GM23338 (cell line): ENCODE results near the gene ANO7. TPM values are rescaled to one million over a fixed set of nuclear protein-coding genes. Genes with fewer than 3 reads are reported as not detected.

Experiments used
- ATAC-seq: fragments of 200-7000 bp; cut with Tn5 transposase; 3 replicates; pipeline ENCODE4 v1.9.1; 2020
- DNase-seq: peaks from one replicate; pipeline ENCODE4 v3.0.0-alpha.2; 2015; ENCODE audit warnings: low spot score
- H2AFZ ChIP-seq: fragments of 200-600 bp; sonication (generic); 2 replicates; pipeline ENCODE4 v1.8.0; 2016; ENCODE audit warnings: antibody characterized with exemption, mild to moderate bottlenecking, moderate library complexity
- H3F3A ChIP-seq: fragments of 200-600 bp; sonication (generic); replicated peaks from 2 replicates; pipeline ENCODE4 v1.8.0; 2017; ENCODE audit warnings: antibody characterized with exemption, mixed run types, low read depth
- H3K27ac ChIP-seq: fragments of 200-600 bp; sonication (generic); 2 replicates; pipeline ENCODE4 v1.6.1; 2016; ENCODE audit warnings: low read depth
- H3K27me3 ChIP-seq: fragments of 200-600 bp; sonication (generic); 2 replicates; pipeline ENCODE4 v1.8.0; 2016; ENCODE audit warnings: mild to moderate bottlenecking, mixed run types, moderate library complexity; ENCODE audit not compliant: insufficient read depth
- H3K36me3 ChIP-seq: fragments of 200-600 bp; sonication (generic); 2 replicates; pipeline ENCODE4 v1.8.0; 2016; ENCODE audit warnings: mild to moderate bottlenecking; ENCODE audit not compliant: insufficient read depth
- H3K4me1 ChIP-seq: fragments of 200-600 bp; sonication (generic); 2 replicates; pipeline ENCODE4 v1.8.0; 2016; ENCODE audit warnings: mild to moderate bottlenecking, moderate library complexity; ENCODE audit not compliant: insufficient read depth
- H3K4me2 ChIP-seq: fragments of 200-600 bp; sonication (generic); 2 replicates; pipeline ENCODE4 v1.7.1; 2017; ENCODE audit warnings: mixed run types
- H3K4me3 ChIP-seq: fragments of 200-600 bp; sonication (generic); 2 replicates; pipeline ENCODE4 v1.6.1; 2016; ENCODE audit warnings: mixed run types
- H3K79me2 ChIP-seq: fragments of 200-600 bp; sonication (generic); replicated peaks from 2 replicates; pipeline ENCODE4 v1.8.0; 2017; ENCODE audit warnings: mild to moderate bottlenecking; ENCODE audit not compliant: insufficient read depth
- H3K9me2 ChIP-seq: fragments of 200-600 bp; sonication (generic); 2 replicates; pipeline ENCODE4 v1.8.0; 2017; ENCODE audit not compliant: insufficient read depth
- H4K20me1 ChIP-seq: fragments of 200-600 bp; sonication (generic); replicated peaks from 2 replicates; pipeline ENCODE4 v1.8.0; 2017; ENCODE audit warnings: mild to moderate bottlenecking; ENCODE audit not compliant: insufficient read depth
- H3K27ac Mint-ChIP-seq: 2 replicates; pipeline ENCODE4 v1.8.0; 2020; ENCODE audit warnings: inconsistent platforms, mild to moderate bottlenecking, moderate library complexity, mixed read lengths
- H3K27me3 Mint-ChIP-seq: 3 replicates; pipeline ENCODE4 v1.8.0; 2022; ENCODE audit warnings: low read depth, mild to moderate bottlenecking, moderate library complexity, mixed read lengths, inconsistent platforms; ENCODE audit not compliant: insufficient read depth, poor library complexity
- H3K36me3 Mint-ChIP-seq: 3 replicates; pipeline ENCODE4 v1.8.0; 2021; ENCODE audit warnings: low read depth, mild to moderate bottlenecking, inconsistent platforms, moderate library complexity, mixed read lengths
- H3K4me1 Mint-ChIP-seq: 3 replicates; pipeline ENCODE4 v1.8.0; 2020; ENCODE audit warnings: mild to moderate bottlenecking, inconsistent platforms, mixed read lengths
- H3K4me3 Mint-ChIP-seq: 3 replicates; pipeline ENCODE4 v1.8.0; 2021; ENCODE audit warnings: moderate library complexity, mild to moderate bottlenecking, inconsistent platforms, mixed read lengths
- H3K9me3 Mint-ChIP-seq: 3 replicates; pipeline ENCODE4 v1.8.0; 2020; ENCODE audit warnings: moderate library complexity, mild to moderate bottlenecking, inconsistent platforms, mixed read lengths
- CREB1 ChIP-seq: fragments of 250-450 bp; sonication (Bioruptor Pico); IDR thresholded peaks from 2 replicates; pipeline ENCODE4 v1.5.0; 2020; ENCODE audit warnings: low read depth, mild to moderate bottlenecking, moderate library complexity
- EZH2 ChIP-seq: fragments of 200-600 bp; sonication (generic); IDR thresholded peaks from one replicate; pipeline ENCODE4 v1.8.0; 2017; ENCODE audit warnings: antibody characterized with exemption, mild to moderate bottlenecking, low read depth; ENCODE audit not compliant: unreplicated experiment
- EZH2phosphoT487 ChIP-seq: fragments of 200-600 bp; sonication (generic); IDR thresholded peaks from one replicate; pipeline ENCODE4 v1.8.1; 2018; ENCODE audit warnings: antibody characterized with exemption; ENCODE audit not compliant: unreplicated experiment
- NANOG ChIP-seq: IDR thresholded peaks from 2 replicates; pipeline ENCODE4 v1.6.1; 2016; ENCODE audit warnings: antibody characterized with exemption, borderline replicate concordance
- STAT1 ChIP-seq: IDR thresholded peaks from one replicate; pipeline ENCODE4 v1.6.1; 2016; ENCODE audit warnings: antibody characterized with exemption; ENCODE audit not compliant: unreplicated experiment
- ZNF114 ChIP-seq: fragments of 250-450 bp; sonication (Bioruptor Pico); IDR thresholded peaks from 2 replicates; pipeline ENCODE4 v1.5.0; 2020; ENCODE audit warnings: mild to moderate bottlenecking, moderate library complexity
- ZNF331 ChIP-seq: fragments of 250-450 bp; sonication (Bioruptor Pico); IDR thresholded peaks from 2 replicates; pipeline ENCODE4 v1.5.0; 2020; ENCODE audit warnings: low read depth, mild to moderate bottlenecking, moderate library complexity
- polyA plus RNA-seq: library from polyadenylated mRNA; unstranded; fragments of >200 nt; fragmentation: Nextera tagmentation; extraction: Ambion mirVana; gene quantifications from 2 replicates; pipeline ENCODE4 v1.2.1, GENCODE V29; 2016
- total RNA-seq: library from RNA; depleted of rRNA; stranded (reverse); fragments of >200 nt; shearing (Covaris generic); gene quantifications from 2 replicates; pipeline ENCODE4 v1.2.3, GENCODE V29; 2014
- TF ChIP-seq, protein P1 (sequence below): IDR thresholded peaks from one replicate; pipeline ENCODE4 v1.6.1; 2018; ENCODE audit warnings: antibody characterized with exemption; ENCODE audit not compliant: unreplicated experiment
- TF ChIP-seq, protein P2 (sequence below): IDR thresholded peaks from 2 replicates; pipeline ENCODE4 v1.6.1; 2016; ENCODE audit warnings: antibody characterized with exemption
- TF ChIP-seq, protein P3 (sequence below), 2 experiments: fragments of 200-600 bp in 1 of 2; sonication (generic) in 1 of 2; conservative IDR thresholded peaks; 2 replicates each; pipeline versions ENCODE4 v1.5.1 to v1.6.1; 2016 to 2017; ENCODE audit warnings: antibody characterized with exemption in 2 of 2, low read depth in 2 of 2, mild to moderate bottlenecking in 2 of 2, moderate library complexity in 1 of 2

Gene ANO7
- total and polyA plus RNA-seq, 2 experiments from 2014 or later: 3.6 to 5.1 TPM

DNA sequence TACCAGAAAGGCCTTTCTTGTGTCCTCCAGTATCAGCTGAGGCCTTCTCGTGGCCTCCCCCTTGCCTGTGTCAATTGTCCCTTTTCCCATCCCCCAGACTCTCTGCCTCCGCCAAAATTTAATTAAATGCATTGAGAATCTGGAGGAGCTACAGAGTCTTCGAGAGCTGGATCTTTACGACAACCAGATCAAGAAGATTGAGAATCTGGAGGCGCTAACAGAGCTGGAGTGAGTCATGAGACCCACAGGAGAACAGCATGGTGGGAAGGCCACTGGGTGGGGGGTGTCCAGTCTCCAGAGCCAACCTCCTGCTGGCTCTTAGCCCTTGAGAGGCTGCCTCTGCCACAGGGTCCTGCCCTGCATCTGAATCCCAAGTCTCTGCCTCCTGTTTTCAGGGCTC is 29.4 kb upstream of the ANO7 start (continued):
- TF ChIP-seq, protein P1, sequence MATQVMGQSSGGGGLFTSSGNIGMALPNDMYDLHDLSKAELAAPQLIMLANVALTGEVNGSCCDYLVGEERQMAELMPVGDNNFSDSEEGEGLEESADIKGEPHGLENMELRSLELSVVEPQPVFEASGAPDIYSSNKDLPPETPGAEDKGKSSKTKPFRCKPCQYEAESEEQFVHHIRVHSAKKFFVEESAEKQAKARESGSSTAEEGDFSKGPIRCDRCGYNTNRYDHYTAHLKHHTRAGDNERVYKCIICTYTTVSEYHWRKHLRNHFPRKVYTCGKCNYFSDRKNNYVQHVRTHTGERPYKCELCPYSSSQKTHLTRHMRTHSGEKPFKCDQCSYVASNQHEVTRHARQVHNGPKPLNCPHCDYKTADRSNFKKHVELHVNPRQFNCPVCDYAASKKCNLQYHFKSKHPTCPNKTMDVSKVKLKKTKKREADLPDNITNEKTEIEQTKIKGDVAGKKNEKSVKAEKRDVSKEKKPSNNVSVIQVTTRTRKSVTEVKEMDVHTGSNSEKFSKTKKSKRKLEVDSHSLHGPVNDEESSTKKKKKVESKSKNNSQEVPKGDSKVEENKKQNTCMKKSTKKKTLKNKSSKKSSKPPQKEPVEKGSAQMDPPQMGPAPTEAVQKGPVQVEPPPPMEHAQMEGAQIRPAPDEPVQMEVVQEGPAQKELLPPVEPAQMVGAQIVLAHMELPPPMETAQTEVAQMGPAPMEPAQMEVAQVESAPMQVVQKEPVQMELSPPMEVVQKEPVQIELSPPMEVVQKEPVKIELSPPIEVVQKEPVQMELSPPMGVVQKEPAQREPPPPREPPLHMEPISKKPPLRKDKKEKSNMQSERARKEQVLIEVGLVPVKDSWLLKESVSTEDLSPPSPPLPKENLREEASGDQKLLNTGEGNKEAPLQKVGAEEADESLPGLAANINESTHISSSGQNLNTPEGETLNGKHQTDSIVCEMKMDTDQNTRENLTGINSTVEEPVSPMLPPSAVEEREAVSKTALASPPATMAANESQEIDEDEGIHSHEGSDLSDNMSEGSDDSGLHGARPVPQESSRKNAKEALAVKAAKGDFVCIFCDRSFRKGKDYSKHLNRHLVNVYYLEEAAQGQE: no peak
- no peak for TF ChIP-seq NANOG
- TF ChIP-seq, protein P2, sequence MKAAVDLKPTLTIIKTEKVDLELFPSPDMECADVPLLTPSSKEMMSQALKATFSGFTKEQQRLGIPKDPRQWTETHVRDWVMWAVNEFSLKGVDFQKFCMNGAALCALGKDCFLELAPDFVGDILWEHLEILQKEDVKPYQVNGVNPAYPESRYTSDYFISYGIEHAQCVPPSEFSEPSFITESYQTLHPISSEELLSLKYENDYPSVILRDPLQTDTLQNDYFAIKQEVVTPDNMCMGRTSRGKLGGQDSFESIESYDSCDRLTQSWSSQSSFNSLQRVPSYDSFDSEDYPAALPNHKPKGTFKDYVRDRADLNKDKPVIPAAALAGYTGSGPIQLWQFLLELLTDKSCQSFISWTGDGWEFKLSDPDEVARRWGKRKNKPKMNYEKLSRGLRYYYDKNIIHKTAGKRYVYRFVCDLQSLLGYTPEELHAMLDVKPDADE: no peak
- no peak for TF ChIP-seq ZNF331 (CRISPR knock-in tag)

DNA sequence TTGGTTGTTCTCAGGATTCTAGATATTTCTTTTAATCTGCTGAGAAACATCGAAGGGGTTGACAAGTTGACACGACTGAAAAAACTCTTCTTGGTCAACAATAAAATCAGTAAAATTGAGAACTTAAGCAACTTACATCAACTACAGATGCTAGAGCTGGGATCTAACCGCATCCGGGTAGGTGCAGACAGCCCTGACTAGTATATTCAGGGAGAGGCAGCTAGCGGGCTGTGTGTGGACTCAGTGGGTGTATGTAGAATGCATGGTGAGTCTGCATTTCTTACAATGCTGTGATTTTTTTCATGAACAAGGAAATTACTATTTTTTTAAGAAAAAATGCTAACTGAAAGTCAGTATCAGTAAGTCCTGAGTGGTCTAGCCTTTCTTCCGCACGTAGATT is 28.2 kb upstream of the ANO7 start:
- no peaks in the 10 kb centered on the region for H3K27me3 Mint-ChIP-seq
- H4K20me1 ChIP-seq: peaks cover under 1% of the 10 kb centered on the region; the same call in 1 of the 2 replicates
- peaks cover 9% of the 10 kb centered on the region for H3K4me1 Mint-ChIP-seq
- peaks cover 8% of the 10 kb centered on the region for H3K36me3 Mint-ChIP-seq
- no peak overlapping the region for H3K27ac ChIP-seq
- H3K4me1 ChIP-seq: no peaks in the 10 kb centered on the region
- H3K36me3 ChIP-seq: no peaks in the 10 kb centered on the region; the same call in 1 of the 2 replicates
- no peak overlapping the region for H3K4me3 Mint-ChIP-seq
- H3F3A ChIP-seq: no peaks in the 10 kb centered on the region
- no peak for DNase-seq
- H2AFZ ChIP-seq: no peak overlapping the region
- no peak overlapping the region for H3K27ac Mint-ChIP-seq
- H3K9me3 Mint-ChIP-seq: no peaks in the 10 kb centered on the region
- H3K27me3 ChIP-seq: no peaks in the 10 kb centered on the region
- H3K9me2 ChIP-seq: no peaks in the 10 kb centered on the region
- H3K4me3 ChIP-seq: no peak overlapping the region
- ATAC-seq: no peak
- no peak overlapping the region for H3K4me2 ChIP-seq
- no peaks in the 10 kb centered on the region for H3K79me2 ChIP-seq
- TF ChIP-seq, protein P1: no peak
- TF ChIP-seq, protein P2: no peak
- TF ChIP-seq, protein P3, sequence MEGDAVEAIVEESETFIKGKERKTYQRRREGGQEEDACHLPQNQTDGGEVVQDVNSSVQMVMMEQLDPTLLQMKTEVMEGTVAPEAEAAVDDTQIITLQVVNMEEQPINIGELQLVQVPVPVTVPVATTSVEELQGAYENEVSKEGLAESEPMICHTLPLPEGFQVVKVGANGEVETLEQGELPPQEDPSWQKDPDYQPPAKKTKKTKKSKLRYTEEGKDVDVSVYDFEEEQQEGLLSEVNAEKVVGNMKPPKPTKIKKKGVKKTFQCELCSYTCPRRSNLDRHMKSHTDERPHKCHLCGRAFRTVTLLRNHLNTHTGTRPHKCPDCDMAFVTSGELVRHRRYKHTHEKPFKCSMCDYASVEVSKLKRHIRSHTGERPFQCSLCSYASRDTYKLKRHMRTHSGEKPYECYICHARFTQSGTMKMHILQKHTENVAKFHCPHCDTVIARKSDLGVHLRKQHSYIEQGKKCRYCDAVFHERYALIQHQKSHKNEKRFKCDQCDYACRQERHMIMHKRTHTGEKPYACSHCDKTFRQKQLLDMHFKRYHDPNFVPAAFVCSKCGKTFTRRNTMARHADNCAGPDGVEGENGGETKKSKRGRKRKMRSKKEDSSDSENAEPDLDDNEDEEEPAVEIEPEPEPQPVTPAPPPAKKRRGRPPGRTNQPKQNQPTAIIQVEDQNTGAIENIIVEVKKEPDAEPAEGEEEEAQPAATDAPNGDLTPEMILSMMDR (conservative IDR thresholded peaks at IDR 0.05; ENCODE audit: low read depth in 2 of 2): no peak
- no peak for TF ChIP-seq ZNF331 (CRISPR knock-in tag)
- no peak for TF ChIP-seq STAT1
- TF ChIP-seq ZNF114 (CRISPR knock-in tag): no peak
- no peak for TF ChIP-seq CREB1 (CRISPR knock-in tag)
- TF ChIP-seq EZH2phosphoT487: no peak
- no peak for TF ChIP-seq EZH2
